Anterior cingulate cortex (tissue), 58 donors: ENCODE results near the gene KCNJ1.

Experiments
- DNase-seq, 58 donors: peaks; one replicate each; lab custom pipeline; 2025; lab: John Stamatoyannopoulos, UW

Gene KCNJ1

GRCh38 chr11:128902515-128903066 lies 35.5 kb upstream of the KCNJ1 start:
- no peak for DNase-seq

GRCh38 chr11:128901653-128902514 lies 34.8 kb upstream of the KCNJ1 start:
- DNase-seq, result no peak

- DNase-seq, result peak in 1 of 58 donors; percentile 19
Observed at GRCh38 chr11:128900468-128900867, 33.4 kb upstream of the KCNJ1 start.

- no peak for DNase-seq
Observed at GRCh38 chr11:128898580-128899344, 31.7 kb upstream of the KCNJ1 start.

GRCh38 chr11:128897826-128898225 lies 30.7 kb upstream of the KCNJ1 start:
- no peak for DNase-seq

- no peak for DNase-seq
Observed at GRCh38 chr11:128896356-128896755, 29.3 kb upstream of the KCNJ1 start.

- DNase-seq, result no peak
Observed at GRCh38 chr11:128895526-128895925, 28.4 kb upstream of the KCNJ1 start.

- no peak for DNase-seq
Observed at GRCh38 chr11:128894685-128895084, 27.6 kb upstream of the KCNJ1 start.

GRCh38 chr11:128894286-128894681 lies 27.2 kb upstream of the KCNJ1 start:
- no peak for DNase-seq

- DNase-seq, result no peak
Observed at GRCh38 chr11:128893578-128894285, 26.6 kb upstream of the KCNJ1 start.

- DNase-seq, result no peak
Observed at GRCh38 chr11:128892866-128893565, 25.9 kb upstream of the KCNJ1 start.

- no peak for DNase-seq
Observed at GRCh38 chr11:128891913-128892398, 24.9 kb upstream of the KCNJ1 start.

GRCh38 chr11:128890543-128891368 lies 23.7 kb upstream of the KCNJ1 start, which contains the start of gene KCNJ5:
TSS of gene KCNJ5 (plus strand) at chr11:128891356. CDS start at chr11:128911274, 19,918 bp downstream.
- DNase-seq, result peak in 24 of 58 donors; percentile 13 to 61 (median 32)

GRCh38 chr11:128890216-128890542 lies 23.1 kb upstream of the KCNJ1 start:
- no peak for DNase-seq

- no peak for DNase-seq
Observed at GRCh38 chr11:128889657-128890213, 22.6 kb upstream of the KCNJ1 start.

GRCh38 chr11:128888034-128888985 lies 21.2 kb upstream of the KCNJ1 start:
- no peak for DNase-seq

- DNase-seq, result no peak
Observed at GRCh38 chr11:128886406-128887124, 19.5 kb upstream of the KCNJ1 start.
